Measurements from ENCODE around the gene SIVA1.

Gene SIVA1

GRCh38 chr14:104757681-104758392 is 4.9 kb downstream of the SIVA1 start:
- no peaks in the 10 kb centered on the region for H3K27me3 ChIP-seq (ENCODE audit: control insufficient read depth, insufficient read depth, low read length)
- no peak overlapping the region for H3K9ac ChIP-seq (ENCODE audit: low read depth, low read length)
- H3K4me3 ChIP-seq (ENCODE audit: low read depth, low read length), result no peak overlapping the region
- peaks cover 50% of the 10 kb centered on the region for H3K36me3 ChIP-seq (ENCODE audit: control insufficient read depth, insufficient read depth, low read length)
- peaks cover 3% of the 10 kb centered on the region for H3K4me1 ChIP-seq (ENCODE audit: control insufficient read depth, insufficient read depth, low read length)
- H3K9me3 ChIP-seq (ENCODE audit: control insufficient read depth, insufficient read depth, low read length), result no peaks in the 10 kb centered on the region

- Histone ChIP-seq H3K9ac (ENCODE audit: low read depth, low read length) (no peak overlapping the region), H3K9me3 (ENCODE audit: control insufficient read depth, insufficient read depth, low read length) (no peaks in the 10 kb centered on the region), H3K36me3 (ENCODE audit: control insufficient read depth, insufficient read depth, low read length) (peaks cover 50% of the 10 kb centered on the region), H3K27me3 (ENCODE audit: control insufficient read depth, insufficient read depth, low read length) (no peaks in the 10 kb centered on the region), H3K4me3 (ENCODE audit: low read depth, low read length) (no peak overlapping the region), H3K4me1 (ENCODE audit: control insufficient read depth, insufficient read depth, low read length) (peaks cover 3% of the 10 kb centered on the region)
These were observed 6.3 kb downstream of the SIVA1 start for GRCh38 chr14:104758981-104759969.

GRCh38 chr14:104765517-104765916 is 12.6 kb downstream of the SIVA1 start:
- Histone ChIP-seq H3K9ac (ENCODE audit: low read depth, low read length) (no peak overlapping the region), H3K27me3 (ENCODE audit: control insufficient read depth, insufficient read depth, low read length) (no peaks in the 10 kb centered on the region), H3K4me3 (ENCODE audit: low read depth, low read length) (no peak overlapping the region), H3K9me3 (ENCODE audit: control insufficient read depth, insufficient read depth, low read length) (no peaks in the 10 kb centered on the region), H3K36me3 (ENCODE audit: control insufficient read depth, insufficient read depth, low read length) (peaks cover 7% of the 10 kb centered on the region), H3K4me1 (ENCODE audit: control insufficient read depth, insufficient read depth, low read length) (peaks cover 3% of the 10 kb centered on the region)

GRCh38 chr14:104766256-104766862 is 13.4 kb downstream of the SIVA1 start:
- Histone ChIP-seq H3K4me3 (ENCODE audit: low read depth, low read length) (no peak overlapping the region), H3K9me3 (ENCODE audit: control insufficient read depth, insufficient read depth, low read length) (no peaks in the 10 kb centered on the region), H3K9ac (ENCODE audit: low read depth, low read length) (no peak overlapping the region), H3K27me3 (ENCODE audit: control insufficient read depth, insufficient read depth, low read length) (no peaks in the 10 kb centered on the region), H3K4me1 (ENCODE audit: control insufficient read depth, insufficient read depth, low read length) (no peaks in the 10 kb centered on the region), H3K36me3 (ENCODE audit: control insufficient read depth, insufficient read depth, low read length) (peaks cover 10% of the 10 kb centered on the region)

- Histone ChIP-seq H3K4me1 (ENCODE audit: control insufficient read depth, insufficient read depth, low read length) (no peaks in the 10 kb centered on the region), H3K9ac (ENCODE audit: low read depth, low read length) (no peak overlapping the region), H3K4me3 (ENCODE audit: low read depth, low read length) (no peak overlapping the region)
These were observed 14.1 kb downstream of the SIVA1 start for GRCh38 chr14:104766863-104767633.

GRCh38 chr14:104767634-104767918 is 14.6 kb downstream of the SIVA1 start:
- Histone ChIP-seq H3K36me3 (ENCODE audit: control insufficient read depth, insufficient read depth, low read length) (peaks cover 23% of the 10 kb centered on the region), H3K9ac (ENCODE audit: low read depth, low read length) (no peak overlapping the region), H3K4me1 (ENCODE audit: control insufficient read depth, insufficient read depth, low read length) (no peaks in the 10 kb centered on the region), H3K27me3 (ENCODE audit: control insufficient read depth, insufficient read depth, low read length) (no peaks in the 10 kb centered on the region), H3K9me3 (ENCODE audit: control insufficient read depth, insufficient read depth, low read length) (no peaks in the 10 kb centered on the region), H3K4me3 (ENCODE audit: low read depth, low read length) (no peak overlapping the region)

More at GRCh38 chr14:104766863-104767633, 14.1 kb downstream of the SIVA1 start:
- H3K36me3 ChIP-seq (ENCODE audit: control insufficient read depth, insufficient read depth, low read length), result peaks cover 17% of the 10 kb centered on the region
- no peaks in the 10 kb centered on the region for H3K9me3 ChIP-seq (ENCODE audit: control insufficient read depth, insufficient read depth, low read length)
- H3K27me3 ChIP-seq (ENCODE audit: control insufficient read depth, insufficient read depth, low read length), result no peaks in the 10 kb centered on the region

GRCh38 chr14:104768437-104769323 is 15.7 kb downstream of the SIVA1 start:
- no peaks in the 10 kb centered on the region for H3K9me3 ChIP-seq (ENCODE audit: control insufficient read depth, insufficient read depth, low read length)
- H3K4me1 ChIP-seq (ENCODE audit: control insufficient read depth, insufficient read depth, low read length), result no peaks in the 10 kb centered on the region
- H3K9ac ChIP-seq (ENCODE audit: low read depth, low read length), result no peak overlapping the region
- no peak overlapping the region for H3K4me3 ChIP-seq (ENCODE audit: low read depth, low read length)
- peaks cover 33% of the 10 kb centered on the region for H3K36me3 ChIP-seq (ENCODE audit: control insufficient read depth, insufficient read depth, low read length)
- H3K27me3 ChIP-seq (ENCODE audit: control insufficient read depth, insufficient read depth, low read length), result no peaks in the 10 kb centered on the region

GRCh38 chr14:104769324-104770071 is 16.6 kb downstream of the SIVA1 start:
- no peaks in the 10 kb centered on the region for H3K9me3 ChIP-seq (ENCODE audit: control insufficient read depth, insufficient read depth, low read length)
- peaks cover 33% of the 10 kb centered on the region for H3K36me3 ChIP-seq (ENCODE audit: control insufficient read depth, insufficient read depth, low read length)
- H3K4me1 ChIP-seq (ENCODE audit: control insufficient read depth, insufficient read depth, low read length), result no peaks in the 10 kb centered on the region
- no peak overlapping the region for H3K9ac ChIP-seq (ENCODE audit: low read depth, low read length)
- no peaks in the 10 kb centered on the region for H3K27me3 ChIP-seq (ENCODE audit: control insufficient read depth, insufficient read depth, low read length)
- no peak overlapping the region for H3K4me3 ChIP-seq (ENCODE audit: low read depth, low read length)

GRCh38 chr14:104770072-104770579 is 17.2 kb downstream of the SIVA1 start:
- no peaks in the 10 kb centered on the region for H3K9me3 ChIP-seq (ENCODE audit: control insufficient read depth, insufficient read depth, low read length)
- H3K9ac ChIP-seq (ENCODE audit: low read depth, low read length), result no peak overlapping the region
- no peaks in the 10 kb centered on the region for H3K4me1 ChIP-seq (ENCODE audit: control insufficient read depth, insufficient read depth, low read length)
- H3K27me3 ChIP-seq (ENCODE audit: control insufficient read depth, insufficient read depth, low read length), result no peaks in the 10 kb centered on the region
- no peak overlapping the region for H3K4me3 ChIP-seq (ENCODE audit: low read depth, low read length)
- peaks cover 34% of the 10 kb centered on the region for H3K36me3 ChIP-seq (ENCODE audit: control insufficient read depth, insufficient read depth, low read length)

- Histone ChIP-seq H3K9ac (ENCODE audit: low read depth, low read length) (no peak overlapping the region), H3K36me3 (ENCODE audit: control insufficient read depth, insufficient read depth, low read length) (peaks cover 41% of the 10 kb centered on the region), H3K9me3 (ENCODE audit: control insufficient read depth, insufficient read depth, low read length) (no peaks in the 10 kb centered on the region), H3K4me1 (ENCODE audit: control insufficient read depth, insufficient read depth, low read length) (no peaks in the 10 kb centered on the region), H3K27me3 (ENCODE audit: control insufficient read depth, insufficient read depth, low read length) (no peaks in the 10 kb centered on the region), H3K4me3 (ENCODE audit: low read depth, low read length) (no peak overlapping the region)
These were observed 17.9 kb downstream of the SIVA1 start for GRCh38 chr14:104770851-104771272.

Data from iPS-15b (cell line).